HG02884 (cell line): ENCODE results near the gene CEP44.

Source experiments
- ATAC-seq: cut with Tn5 transposase; IDR thresholded peaks from one replicate; pipeline ENCODE4 v1.9.1; 2021; ENCODE audit warnings: mild to moderate bottlenecking, moderate library complexity; ENCODE audit not compliant: unreplicated experiment

The CEP44 gene

GRCh38 chr4:174380699-174381439 lies 97.2 kb downstream of the CEP44 start:
- no peak for ATAC-seq

- no peak for ATAC-seq
Observed at GRCh38 chr4:174381440-174381800, 97.7 kb downstream of the CEP44 start.
